HG02610 (cell line): ENCODE results near the gene DPH5.
A peak's percentile ranks its signal among the peaks of the same experiment; 100 is the strongest.
"Not testable (repeated sequence)": the region's sequence is repeated elsewhere in the genome, so short reads cannot be mapped to it uniquely, and the experiment has no call there.

Experiments used
- ATAC-seq: cut with Tn5 transposase; IDR thresholded peaks from one replicate; pipeline ENCODE4 v1.9.1; 2021; ENCODE audit warnings: mild to moderate bottlenecking, moderate library complexity; ENCODE audit not compliant: unreplicated experiment

The DPH5 gene

GRCh38 chr1:100946064-100946463 is 79.5 kb downstream of the DPH5 start:
- ATAC-seq = not testable (repeated sequence)

- no peak for ATAC-seq
Observed at GRCh38 chr1:100943533-100943932, 82.1 kb downstream of the DPH5 start.

GRCh38 chr1:100942304-100943046 is 83.1 kb downstream of the DPH5 start:
- ATAC-seq = no peak

- ATAC-seq = no peak
Observed at GRCh38 chr1:100941580-100942216, 83.9 kb downstream of the DPH5 start.

GRCh38 chr1:100941098-100941527 is 84.5 kb downstream of the DPH5 start:
- peak; percentile 90 for ATAC-seq
